ENCODE data around the gene SLC22A6.

SLC22A6 gene

GRCh38 chr11:63007920-63008319 lies 23.2 kb upstream of the SLC22A6 start:
- no peak for TF ChIP-seq CTCF (IDR thresholded peaks at IDR 0.05; ENCODE audit: extremely low read depth, missing control alignments)
- no peak for DNase-seq (ENCODE audit: low spot score)

- no peak for TF ChIP-seq CTCF (IDR thresholded peaks at IDR 0.05; ENCODE audit: extremely low read depth, missing control alignments)
- DNase-seq (ENCODE audit: low spot score), result no peak
These were observed 16.7 kb upstream of the SLC22A6 start for GRCh38 chr11:63001456-63001855.

- no peak for TF ChIP-seq CTCF (IDR thresholded peaks at IDR 0.05; ENCODE audit: extremely low read depth, missing control alignments)
- DNase-seq (ENCODE audit: low spot score), result no peak
These were observed 14.9 kb upstream of the SLC22A6 start for GRCh38 chr11:62999649-63000048.

GRCh38 chr11:62999156-62999555 lies 14.4 kb upstream of the SLC22A6 start:
- DNase-seq (ENCODE audit: low spot score), result no peak
- TF ChIP-seq CTCF (IDR thresholded peaks at IDR 0.05; ENCODE audit: extremely low read depth, missing control alignments), result no peak

- DNase-seq (ENCODE audit: low spot score), result no peak
These were observed 11.5 kb upstream of the SLC22A6 start for GRCh38 chr11:62996271-62996670.

GRCh38 chr11:62994775-62995174 lies 10.0 kb upstream of the SLC22A6 start:
- DNase-seq (ENCODE audit: low spot score), result no peak
- TF ChIP-seq CTCF (IDR thresholded peaks at IDR 0.05; ENCODE audit: extremely low read depth, missing control alignments), result no peak

More at GRCh38 chr11:62996271-62996670, 11.5 kb upstream of the SLC22A6 start:
- no peak for TF ChIP-seq CTCF (IDR thresholded peaks at IDR 0.05; ENCODE audit: extremely low read depth, missing control alignments)

- no peak for TF ChIP-seq CTCF (IDR thresholded peaks at IDR 0.05; ENCODE audit: extremely low read depth, missing control alignments)
- no peak for DNase-seq (ENCODE audit: low spot score)
These were observed 3.5 kb upstream of the SLC22A6 start for GRCh38 chr11:62988276-62988675.
